ENCODE results near the gene DGKD. TPM values are rescaled to one million over a fixed set of nuclear protein-coding genes. Genes with fewer than 3 reads are reported as not detected.

DGKD gene
- polyA plus RNA-seq, 1 experiment: 10.8 TPM

DNA sequence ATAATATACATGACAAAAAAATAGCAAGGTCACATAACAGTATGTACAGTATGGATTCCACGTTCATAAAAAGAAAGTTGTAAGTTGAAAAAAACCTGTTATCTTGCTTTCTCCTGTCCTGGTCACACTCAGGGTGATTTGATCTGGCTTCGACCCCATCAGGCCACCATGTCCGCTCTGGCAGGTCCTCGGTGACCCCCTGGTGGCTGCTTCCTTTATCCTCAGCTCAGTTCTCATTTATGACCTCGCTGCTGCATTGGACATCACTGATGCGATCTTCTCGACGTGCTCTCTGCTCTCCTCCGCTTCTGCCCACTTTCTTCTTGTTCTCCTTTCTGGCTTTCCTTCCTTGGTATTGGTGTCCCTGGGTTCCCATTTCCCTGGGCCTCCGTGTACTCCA, 29.7 kb downstream of the DGKD start:
- POLR2A ChIA-PET: no interaction called here
- H3K4me3 ChIP-seq (ENCODE audit: low read depth, low read length): no peak overlapping the region
- no peaks in the 10 kb centered on the region for H3K9me3 ChIP-seq (ENCODE audit: control insufficient read depth, insufficient read depth, low read length)
- DNase-seq (ENCODE audit: low read depth, low spot score): no peak
- CTCF ChIA-PET: interaction anchor here (2.3 kb wide), 1 partner anchor 60 kb away, joined by 5 read pairs; no protein-coding TSS in a partner anchor
- H3K27ac ChIP-seq (ENCODE audit: low read depth, low read length): no peak overlapping the region
- TF ChIP-seq, protein P1, sequence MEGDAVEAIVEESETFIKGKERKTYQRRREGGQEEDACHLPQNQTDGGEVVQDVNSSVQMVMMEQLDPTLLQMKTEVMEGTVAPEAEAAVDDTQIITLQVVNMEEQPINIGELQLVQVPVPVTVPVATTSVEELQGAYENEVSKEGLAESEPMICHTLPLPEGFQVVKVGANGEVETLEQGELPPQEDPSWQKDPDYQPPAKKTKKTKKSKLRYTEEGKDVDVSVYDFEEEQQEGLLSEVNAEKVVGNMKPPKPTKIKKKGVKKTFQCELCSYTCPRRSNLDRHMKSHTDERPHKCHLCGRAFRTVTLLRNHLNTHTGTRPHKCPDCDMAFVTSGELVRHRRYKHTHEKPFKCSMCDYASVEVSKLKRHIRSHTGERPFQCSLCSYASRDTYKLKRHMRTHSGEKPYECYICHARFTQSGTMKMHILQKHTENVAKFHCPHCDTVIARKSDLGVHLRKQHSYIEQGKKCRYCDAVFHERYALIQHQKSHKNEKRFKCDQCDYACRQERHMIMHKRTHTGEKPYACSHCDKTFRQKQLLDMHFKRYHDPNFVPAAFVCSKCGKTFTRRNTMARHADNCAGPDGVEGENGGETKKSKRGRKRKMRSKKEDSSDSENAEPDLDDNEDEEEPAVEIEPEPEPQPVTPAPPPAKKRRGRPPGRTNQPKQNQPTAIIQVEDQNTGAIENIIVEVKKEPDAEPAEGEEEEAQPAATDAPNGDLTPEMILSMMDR (IDR thresholded peaks at IDR 0.05; ENCODE audit: low read depth, low read length): 0 out of 2 replicates have a peak, but pooled peaks have one; percentile 5
- no peaks in the 10 kb centered on the region for H3K27me3 ChIP-seq (ENCODE audit: control insufficient read depth, insufficient read depth, low read length)

GRCh38 chr2:233384811-233385488, 30.7 kb downstream of the DGKD start:
- H3K27me3 ChIP-seq (ENCODE audit: control insufficient read depth, insufficient read depth, low read length): no peaks in the 10 kb centered on the region
- no peak for DNase-seq (ENCODE audit: low read depth, low spot score)
- ChIA-PET CTCF (interaction anchor here (2.3 kb wide), 1 partner anchor 59 kb away, joined by 5 read pairs; no protein-coding TSS in a partner anchor), POLR2A (no interaction called here)
- no peak overlapping the region for H3K27ac ChIP-seq (ENCODE audit: low read depth, low read length)
- H3K9me3 ChIP-seq (ENCODE audit: control insufficient read depth, insufficient read depth, low read length): no peaks in the 10 kb centered on the region
- TF ChIP-seq, protein P1 (IDR thresholded peaks at IDR 0.05; ENCODE audit: low read depth, low read length): no peak
- H3K4me3 ChIP-seq (ENCODE audit: low read depth, low read length): no peak overlapping the region

DNA sequence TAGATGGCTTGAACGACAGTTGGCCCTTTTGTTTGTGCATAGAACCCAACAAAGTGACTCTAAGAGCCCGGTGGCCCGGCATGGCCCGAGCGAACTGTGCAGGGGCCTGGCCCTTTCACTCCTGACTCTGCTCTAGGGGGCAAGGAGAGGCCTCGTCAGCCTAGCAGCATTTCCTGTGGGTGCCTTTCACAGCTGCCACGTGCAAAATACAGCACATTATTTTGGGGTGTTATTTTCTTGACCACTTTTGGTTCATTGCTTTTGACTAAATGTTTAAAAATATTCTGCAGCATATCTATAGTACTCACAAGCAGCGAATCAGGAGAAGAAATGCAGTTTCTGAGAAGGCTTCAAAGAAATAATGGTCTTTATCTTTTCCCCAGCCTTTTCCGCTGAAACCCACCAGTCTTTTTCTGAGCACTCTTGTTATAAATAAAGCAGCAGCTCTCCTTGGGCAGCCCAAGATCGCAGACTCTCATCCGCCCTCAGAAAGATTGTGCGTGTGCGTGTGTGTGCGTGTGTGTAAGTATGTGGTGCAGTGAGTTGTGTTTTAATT, 31.3 kb downstream of the DGKD start:
- no peak for DNase-seq (ENCODE audit: low read depth, low spot score)
- ChIA-PET CTCF (interaction anchor here (2.3 kb wide), 1 partner anchor 58 kb away, joined by 5 read pairs; no protein-coding TSS in a partner anchor), POLR2A (no interaction called here)
- Histone ChIP-seq H3K27me3 (ENCODE audit: control insufficient read depth, insufficient read depth, low read length) (no peaks in the 10 kb centered on the region), H3K27ac (ENCODE audit: low read depth, low read length) (no peak overlapping the region), H3K9me3 (ENCODE audit: control insufficient read depth, insufficient read depth, low read length) (no peaks in the 10 kb centered on the region), H3K4me3 (ENCODE audit: low read depth, low read length) (no peak overlapping the region)
- TF ChIP-seq, protein P1 (IDR thresholded peaks at IDR 0.05; ENCODE audit: low read depth, low read length): no peak

DNA sequence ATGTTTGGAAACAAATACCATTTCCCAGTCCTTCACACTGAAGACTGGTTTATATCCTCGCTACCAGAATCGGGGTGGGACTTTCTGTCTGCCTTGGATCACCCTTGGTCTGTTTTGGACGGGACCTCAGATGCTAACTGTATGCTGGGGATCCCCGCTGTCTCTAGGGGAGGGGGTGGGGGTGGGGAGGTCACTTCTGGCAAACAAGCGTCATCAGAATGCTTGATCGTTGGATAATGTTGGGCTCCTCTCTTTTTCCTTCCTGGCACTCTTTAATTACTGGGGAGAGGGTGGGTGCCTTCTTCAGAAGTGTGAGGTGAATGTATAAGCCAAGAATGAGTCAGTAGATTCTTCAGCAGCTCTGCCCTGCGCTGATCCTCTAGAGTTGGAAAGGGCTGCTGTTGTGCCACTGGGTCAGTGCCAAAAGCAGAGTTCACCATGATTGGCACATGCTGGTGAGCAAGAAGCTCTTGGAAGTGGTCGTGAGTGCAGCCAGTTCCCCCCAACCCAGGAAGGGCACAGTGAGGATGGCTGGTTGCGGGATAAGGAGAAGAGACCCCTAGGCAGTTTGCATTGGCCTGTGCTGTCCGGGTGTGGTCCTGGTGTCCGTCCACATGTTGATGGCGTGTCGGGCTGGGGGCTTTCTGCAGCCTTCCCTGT, 32.2 kb downstream of the DGKD start:
- no peak overlapping the region for H3K4me3 ChIP-seq (ENCODE audit: low read depth, low read length)
- peak overlapping the region; percentile 87 for H3K27ac ChIP-seq (ENCODE audit: low read depth, low read length)
- no peaks in the 10 kb centered on the region for H3K9me3 ChIP-seq (ENCODE audit: control insufficient read depth, insufficient read depth, low read length)
- no peaks in the 10 kb centered on the region for H3K27me3 ChIP-seq (ENCODE audit: control insufficient read depth, insufficient read depth, low read length)
- DNase-seq (ENCODE audit: low read depth, low spot score): no peak
- TF ChIP-seq, protein P1 (IDR thresholded peaks at IDR 0.05; ENCODE audit: low read depth, low read length): no peak
- ChIA-PET CTCF (interaction anchor here (1.3 to 2.4 kb wide), 2 partner anchors 21 to 32 kb away, joined by 3 to 10 read pairs; partner anchors contain the start of gene DGKD), POLR2A (no interaction called here)

Data from AG04450 (cell line).